Measurements from ENCODE around the gene EYA2. TPM values are rescaled to one million over a fixed set of nuclear protein-coding genes. Genes with fewer than 3 reads are reported as not detected.

EYA2 gene
- total and polyA plus RNA-seq, 2 donors, result 0.70 to 2.2 TPM

GRCh38 chr20:47232518-47232917 is 337.9 kb downstream of the EYA2 start:
- no peak for DNase-seq (ENCODE audit: extremely low spot score)
- Histone ChIP-seq H3K27ac (ENCODE audit: low read depth) (no peak overlapping the region), H3K4me3 (ENCODE audit: low read depth, low read length) (no peak overlapping the region), H3K36me3 (ENCODE audit: insufficient read depth) (peaks cover 11% of the 10 kb centered on the region), H3K4me1 (ENCODE audit: insufficient read depth) (no peaks in the 10 kb centered on the region)
- 95% methylated on average over 3 of the region's 3 CpGs for WGBS

- no peak overlapping the region for H3K4me3 ChIP-seq (ENCODE audit: low read depth, low read length)
- WGBS, result 94% methylated on average over 9 of the region's 9 CpGs
- peaks cover 13% of the 10 kb centered on the region for H3K36me3 ChIP-seq (ENCODE audit: insufficient read depth)
- no peak overlapping the region for H3K27ac ChIP-seq (ENCODE audit: low read depth)
- no peak for DNase-seq (ENCODE audit: extremely low spot score)
- no peaks in the 10 kb centered on the region for H3K4me1 ChIP-seq (ENCODE audit: insufficient read depth)
Observed at GRCh38 chr20:47233333-47234188, 338.9 kb downstream of the EYA2 start.

GRCh38 chr20:47235111-47235510 is 340.5 kb downstream of the EYA2 start:
- no peak for DNase-seq (ENCODE audit: extremely low spot score)
- Histone ChIP-seq H3K4me3 (ENCODE audit: low read depth, low read length) (no peak overlapping the region), H3K36me3 (ENCODE audit: insufficient read depth) (peaks cover 12% of the 10 kb centered on the region), H3K27ac (ENCODE audit: low read depth) (no peak overlapping the region), H3K4me1 (ENCODE audit: insufficient read depth) (no peaks in the 10 kb centered on the region)
- 95% methylated on average over 6 of the region's 6 CpGs for WGBS

GRCh38 chr20:47235853-47236638 is 341.4 kb downstream of the EYA2 start:
- H3K4me1 ChIP-seq (ENCODE audit: insufficient read depth), result no peaks in the 10 kb centered on the region
- WGBS, result 79% methylated on average over 14 of the region's 14 CpGs
- no peak overlapping the region for H3K4me3 ChIP-seq (ENCODE audit: low read depth, low read length)
- H3K36me3 ChIP-seq (ENCODE audit: insufficient read depth), result peaks cover 11% of the 10 kb centered on the region
- no peak for DNase-seq (ENCODE audit: extremely low spot score)
- no peak overlapping the region for H3K27ac ChIP-seq (ENCODE audit: low read depth)

GRCh38 chr20:47236639-47236900 is 341.9 kb downstream of the EYA2 start:
- Histone ChIP-seq H3K27ac (ENCODE audit: low read depth) (no peak overlapping the region), H3K36me3 (ENCODE audit: insufficient read depth) (peaks cover 11% of the 10 kb centered on the region), H3K4me1 (ENCODE audit: insufficient read depth) (no peaks in the 10 kb centered on the region), H3K4me3 (ENCODE audit: low read depth, low read length) (no peak overlapping the region)
- DNase-seq (ENCODE audit: extremely low spot score), result no peak
- 92% methylated on average over 1 of the region's 1 CpG for WGBS

- WGBS, result 85% methylated on average over 4 of the region's 4 CpGs
- Histone ChIP-seq H3K36me3 (ENCODE audit: insufficient read depth) (peaks cover 11% of the 10 kb centered on the region), H3K27ac (ENCODE audit: low read depth) (no peak overlapping the region), H3K4me1 (ENCODE audit: insufficient read depth) (no peaks in the 10 kb centered on the region), H3K4me3 (ENCODE audit: low read depth, low read length) (no peak overlapping the region)
- no peak for DNase-seq (ENCODE audit: extremely low spot score)
Observed at GRCh38 chr20:47237715-47238114, 343.1 kb downstream of the EYA2 start.

Small RNA genes lying within 50 kb of the gene (small RNA-seq; reads per million reads assigned to genes)
- gene MIR3616, result not detected

Other genes starting within 250 kb of the EYA2 start
- 5.4 TPM for gene SLC13A3, start 243.4 kb upstream of the EYA2 start, total RNA-seq
- 0.77 TPM for gene SLC13A3, start 243.4 kb upstream of the EYA2 start, polyA plus RNA-seq
- gene TP53RK, start 205.4 kb upstream of the EYA2 start, total RNA-seq, result 21.5 TPM
- gene TP53RK, start 205.4 kb upstream of the EYA2 start, polyA plus RNA-seq, result 11.8 TPM
- gene SLC2A10, start 185.2 kb upstream of the EYA2 start, total RNA-seq, result 36.6 TPM
- gene SLC2A10, start 185.2 kb upstream of the EYA2 start, polyA plus RNA-seq, result 12.0 TPM

Measured in urinary bladder (tissue), 4 donors.